Activated naive CD4-positive, alpha-beta T cell treated with anti-CD3 and anti-CD28 coated beads, Interleukin-2, amount 50 U/mL, for 16 hours (primary cell): ENCODE measurements around the gene PA2G4.
A peak's percentile ranks its signal among the peaks of the same experiment; 100 is the strongest.
"Not testable (repeated sequence)": the region's sequence is repeated elsewhere in the genome, so short reads cannot be mapped to it uniquely, and the experiment has no call there.

ENCODE experiments used
- DNase-seq: peaks from one replicate; pipeline ENCODE4 v3.0.0-alpha.2; 2020

PA2G4 gene

GRCh38 chr12:56101045-56101444 lies 3.3 kb upstream of the PA2G4 start:
- no peak for DNase-seq

GRCh38 chr12:56102683-56103065 lies 1.7 kb upstream of the PA2G4 start:
- no peak for DNase-seq

- DNase-seq: no peak
Observed at GRCh38 chr12:56103066-56103711, 1.2 kb upstream of the PA2G4 start.

DNA sequence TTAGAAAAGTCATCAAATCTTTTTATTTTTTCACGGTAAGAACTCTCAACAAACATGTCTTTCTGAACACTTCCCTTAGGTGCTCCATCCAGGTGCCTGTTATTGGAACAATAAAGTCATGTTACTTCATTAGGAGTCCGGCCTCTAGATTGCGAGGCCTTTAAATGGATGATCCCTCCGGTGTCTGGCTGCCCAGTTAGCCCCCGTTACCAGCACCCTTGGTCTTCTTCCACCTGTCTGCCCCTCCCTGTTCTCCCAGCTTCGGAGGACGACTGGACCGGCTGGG lies 593 bp upstream of the PA2G4 start:
- no peak for DNase-seq

- peak; percentile 39 for DNase-seq
Observed at GRCh38 chr12:56104815-56105608, 653 bp downstream of the PA2G4 start.

GRCh38 chr12:56105609-56105902 lies 1.2 kb downstream of the PA2G4 start:
- DNase-seq: no peak

DNA sequence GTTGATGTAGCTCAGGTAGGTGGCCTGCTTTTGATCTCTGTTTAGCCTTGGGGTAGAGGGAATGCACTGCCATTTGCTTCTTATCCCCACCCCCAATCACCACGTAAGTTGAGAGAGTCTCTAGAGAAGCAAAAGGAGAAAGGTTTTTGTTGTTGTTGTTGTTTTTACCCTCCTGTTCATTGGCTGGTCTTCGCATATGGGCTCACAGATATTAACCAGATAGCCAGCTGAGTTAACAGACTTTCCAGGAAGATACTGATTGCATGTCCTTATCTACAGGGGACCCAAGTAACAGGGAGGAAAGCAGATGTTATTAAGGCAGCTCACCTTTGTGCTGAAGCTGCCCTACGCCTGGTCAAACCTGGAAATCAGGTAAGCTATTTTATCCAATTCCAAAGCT lies 2.9 kb downstream of the PA2G4 start:
- no peak for DNase-seq

DNA sequence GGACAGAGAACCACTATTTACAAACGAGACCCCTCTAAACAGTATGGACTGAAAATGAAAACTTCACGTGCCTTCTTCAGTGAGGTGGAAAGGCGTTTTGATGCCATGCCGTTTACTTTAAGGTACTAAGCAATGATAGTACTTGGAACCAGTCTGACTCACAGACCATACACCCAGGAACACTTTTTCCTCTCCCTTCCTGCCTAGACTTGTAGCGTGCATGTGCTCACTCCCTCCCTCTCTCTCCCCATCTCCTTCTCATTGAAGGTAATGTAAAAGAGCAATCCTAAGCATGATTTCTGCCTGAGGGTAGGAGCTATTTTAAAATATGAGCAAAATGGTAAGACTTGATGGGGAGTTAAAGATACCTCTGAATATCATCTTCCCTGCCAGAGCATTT lies 6.2 kb downstream of the PA2G4 start:
- DNase-seq: no peak

- no peak for DNase-seq
Observed at GRCh38 chr12:56114084-56114483, 9.7 kb downstream of the PA2G4 start.

DNA sequence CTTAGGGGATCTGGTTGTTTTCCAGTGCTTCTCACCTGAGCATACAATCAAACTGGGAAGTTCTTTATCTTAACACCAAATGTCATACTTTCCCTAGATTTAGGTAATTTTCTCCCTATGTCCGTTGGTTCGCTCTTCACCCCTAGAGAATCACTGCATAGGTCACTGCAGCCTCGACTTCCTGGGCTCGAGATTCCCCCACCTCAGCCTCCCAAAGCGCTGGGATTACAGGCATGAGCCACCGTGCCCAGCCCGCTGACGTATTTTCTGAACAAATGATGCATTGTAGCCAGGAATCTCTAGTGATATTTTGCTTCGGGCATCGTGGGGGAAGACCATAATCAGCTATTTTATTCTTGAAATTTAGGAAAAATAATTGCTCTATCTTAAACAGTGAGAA lies 11.0 kb downstream of the PA2G4 start:
- no peak for DNase-seq

GRCh38 chr12:56116267-56117081 lies 12.1 kb downstream of the PA2G4 start, which contains the start of gene RPL41:
RPL41 (plus strand) TSS chr12:56116633.
- DNase-seq: peak; percentile 91

GRCh38 chr12:56117082-56117706 lies 12.8 kb downstream of the PA2G4 start:
- DNase-seq: not testable (repeated sequence)

GRCh38 chr12:56117778-56118687 lies 13.7 kb downstream of the PA2G4 start, which contains the start of gene ZC3H10:
ZC3H10 (plus strand) TSS chr12:56118266; CDS start chr12:56120563, 2,297 bp downstream.
- DNase-seq: peak; percentile 96

DNA sequence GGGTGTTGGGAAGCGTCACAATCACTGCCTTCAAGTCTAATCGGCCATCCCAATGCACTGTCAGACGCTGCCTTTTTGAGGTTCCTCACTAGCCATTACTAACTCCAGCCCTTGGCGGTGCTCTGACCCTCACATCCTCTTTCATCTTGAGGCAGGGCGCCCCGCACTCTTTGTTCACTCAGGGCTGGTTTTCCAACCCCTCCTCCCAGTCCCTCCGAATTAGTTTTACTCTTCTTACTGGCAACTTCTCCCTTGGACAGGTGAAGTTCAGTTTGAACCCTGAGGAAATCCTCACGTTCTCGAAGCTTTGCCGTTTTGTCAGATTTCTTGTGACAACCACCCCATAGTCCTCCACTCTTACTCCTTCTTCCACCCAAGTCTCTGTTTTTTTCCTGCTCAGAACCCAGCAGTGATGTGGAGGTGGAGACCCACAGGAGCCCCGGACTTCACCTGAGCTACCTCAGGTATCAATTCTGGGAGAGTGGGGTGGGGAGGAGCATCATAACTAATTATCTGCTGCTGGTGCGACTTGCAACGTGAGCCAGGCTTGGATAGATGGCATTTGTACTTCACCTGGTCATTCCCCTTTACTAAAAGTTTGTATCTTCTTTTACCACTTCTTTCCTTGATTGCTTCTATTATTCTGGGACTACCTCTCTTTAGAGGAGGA lies 14.5 kb downstream of the PA2G4 start:
- no peak for DNase-seq

- DNase-seq: peak; percentile 57
Observed at GRCh38 chr12:56119361-56119796, 15.0 kb downstream of the PA2G4 start.

DNA sequence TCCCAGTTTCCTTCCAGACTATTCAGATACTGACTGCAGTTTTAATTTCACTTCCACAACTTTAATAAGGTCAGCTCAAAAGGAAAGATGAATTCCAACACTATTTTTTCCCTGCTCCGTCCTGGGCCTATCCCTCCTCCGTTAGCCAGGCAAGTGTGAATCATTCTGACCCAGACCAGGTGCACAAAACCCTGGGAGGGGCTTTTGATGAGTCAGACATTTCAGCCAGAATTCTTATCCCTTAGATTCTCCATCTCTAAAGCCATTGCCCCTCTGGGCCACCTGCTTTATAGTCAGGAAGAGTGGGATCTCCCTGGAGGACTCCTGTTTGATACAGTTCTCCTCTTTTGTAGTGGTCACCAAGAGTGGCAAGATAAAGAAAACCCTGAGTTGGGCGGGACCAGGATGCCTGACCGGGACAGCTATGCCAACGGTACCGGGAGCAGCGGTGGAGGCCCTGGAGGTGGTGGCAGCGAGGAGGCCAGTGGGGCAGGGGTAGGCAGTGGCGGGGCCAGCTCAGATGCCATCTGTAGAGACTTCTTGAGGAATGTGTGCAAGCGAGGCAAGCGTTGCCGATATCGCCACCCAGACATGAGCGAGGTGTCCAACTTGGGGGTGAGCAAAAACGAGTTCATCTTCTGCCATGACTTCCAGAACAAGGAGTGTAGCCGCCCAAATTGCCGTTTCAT lies 15.9 kb downstream of the PA2G4 start:
- DNase-seq: no peak

DNA sequence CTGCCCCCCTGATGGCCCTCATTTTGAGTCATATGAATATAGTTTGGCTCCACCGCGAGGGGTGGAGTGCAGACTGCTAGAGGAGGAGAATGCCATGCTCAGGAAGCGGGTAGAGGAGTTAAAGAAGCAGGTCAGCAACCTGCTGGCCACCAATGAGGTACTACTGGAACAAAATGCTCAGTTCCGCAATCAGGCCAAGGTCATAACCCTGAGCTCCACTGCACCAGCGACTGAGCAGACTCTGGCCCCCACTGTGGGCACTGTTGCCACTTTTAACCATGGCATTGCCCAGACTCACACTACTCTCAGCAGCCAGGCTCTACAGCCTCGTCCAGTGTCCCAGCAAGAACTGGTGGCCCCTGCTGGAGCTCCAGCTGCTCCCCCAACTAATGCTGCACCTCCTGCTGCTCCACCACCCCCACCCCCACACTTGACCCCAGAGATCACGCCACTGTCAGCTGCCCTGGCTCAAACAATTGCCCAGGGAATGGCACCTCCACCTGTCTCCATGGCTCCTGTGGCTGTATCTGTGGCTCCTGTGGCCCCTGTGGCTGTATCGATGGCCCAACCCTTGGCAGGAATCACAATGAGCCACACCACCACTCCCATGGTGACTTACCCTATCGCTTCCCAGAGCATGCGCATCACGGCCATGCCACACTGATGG lies 17.0 kb downstream of the PA2G4 start:
- DNase-seq: no peak

- no peak for DNase-seq
Observed at GRCh38 chr12:56122637-56123036, 18.3 kb downstream of the PA2G4 start.

GRCh38 chr12:56124133-56124532 lies 19.8 kb downstream of the PA2G4 start:
- no peak for DNase-seq

GRCh38 chr12:56126732-56127239 lies 22.4 kb downstream of the PA2G4 start:
- DNase-seq: no peak
